WTC11 (cell line): ENCODE results near the gene ZBTB7B. TPM values are rescaled to one million over a fixed set of nuclear protein-coding genes. Genes with fewer than 3 reads are reported as not detected.

Source experiments
- AFF4 ChIP-seq: sonication (generic); formaldehyde crosslinking; IDR thresholded peaks from 2 replicates; pipeline ENCODE4 v1.8.1; 2023; ENCODE audit warnings: mild to moderate bottlenecking, missing genetic modification reagents, borderline replicate concordance
- ATF1 ChIP-seq: sonication (generic); formaldehyde crosslinking; IDR thresholded peaks from 2 replicates; pipeline ENCODE4 v1.8.1; 2023; ENCODE audit warnings: mild to moderate bottlenecking, moderate library complexity, missing genetic modification reagents
- CREB1 ChIP-seq: sonication (generic); formaldehyde crosslinking; IDR thresholded peaks from 2 replicates; pipeline ENCODE4 v1.8.0; 2023; ENCODE audit warnings: mild to moderate bottlenecking, missing genetic modification reagents
- CREM ChIP-seq: sonication (generic); formaldehyde crosslinking; IDR thresholded peaks from 2 replicates; pipeline ENCODE4 v1.8.1; 2022; ENCODE audit warnings: mild to moderate bottlenecking, missing genetic modification reagents, moderate library complexity
- ETV6 ChIP-seq: sonication (generic); formaldehyde crosslinking; IDR thresholded peaks from 2 replicates; pipeline ENCODE4 v1.8.1; 2022; ENCODE audit warnings: mild to moderate bottlenecking, missing genetic modification reagents
- FOXK1 ChIP-seq: sonication (generic); formaldehyde crosslinking; IDR thresholded peaks from 2 replicates; pipeline ENCODE4 v1.8.0; 2022; ENCODE audit warnings: mild to moderate bottlenecking, moderate library complexity, missing genetic modification reagents
- FOXP4 ChIP-seq: sonication (generic); formaldehyde crosslinking; IDR thresholded peaks from 2 replicates; pipeline ENCODE4 v1.8.0; 2022; ENCODE audit warnings: mild to moderate bottlenecking, missing genetic modification reagents
- GRHL2 ChIP-seq: fragments of 250-450 bp; sonication (Bioruptor Pico); IDR thresholded peaks from 2 replicates; pipeline ENCODE4 v1.8.0; 2022; ENCODE audit warnings: mild to moderate bottlenecking, moderate library complexity; ENCODE audit not compliant: insufficient replicate concordance, severe bottlenecking
- MXD4 ChIP-seq: fragments of 250-450 bp; sonication (Bioruptor Pico); IDR thresholded peaks from 2 replicates; pipeline ENCODE4 v1.8.0; 2021; ENCODE audit warnings: mild to moderate bottlenecking, moderate library complexity, borderline replicate concordance
- NFATC4 ChIP-seq: fragments of 250-450 bp; sonication (Bioruptor Pico); IDR thresholded peaks from 2 replicates; pipeline ENCODE4 v1.9.0; 2021; ENCODE audit warnings: mild to moderate bottlenecking
- NFE2L1 ChIP-seq: sonication (generic); formaldehyde crosslinking; IDR thresholded peaks from 2 replicates; pipeline ENCODE4 v1.8.1; 2023; ENCODE audit warnings: missing genetic modification reagents
- PRDM15 ChIP-seq: sonication (generic); formaldehyde crosslinking; IDR thresholded peaks from 2 replicates; pipeline ENCODE4 v1.8.0; 2022; ENCODE audit warnings: missing genetic modification reagents
- TEAD4 ChIP-seq: sonication (generic); formaldehyde crosslinking; IDR thresholded peaks from 2 replicates; pipeline ENCODE4 v1.8.0; 2022; ENCODE audit warnings: mild to moderate bottlenecking, missing genetic modification reagents
- ZNF396 ChIP-seq: fragments of 250-450 bp; sonication (Bioruptor Pico); IDR thresholded peaks from 2 replicates; pipeline ENCODE4 v1.8.0; 2021; ENCODE audit warnings: mild to moderate bottlenecking, moderate library complexity, borderline replicate concordance
- ZNF671 ChIP-seq: fragments of 250-450 bp; sonication (Bioruptor Pico); IDR thresholded peaks from 2 replicates; pipeline ENCODE4 v1.8.0; 2021; ENCODE audit warnings: mild to moderate bottlenecking
- total RNA-seq: library from RNA; stranded (reverse); gene quantifications from 3 replicates; pipeline ENCODE4 v1.2.3, GENCODE V29; 2021
- TF ChIP-seq, protein P1 (sequence below): fragments of 250-450 bp; sonication (Bioruptor Pico); IDR thresholded peaks from 2 replicates; pipeline ENCODE4 v1.9.0; 2021; ENCODE audit warnings: moderate library complexity, mild to moderate bottlenecking, inconsistent platforms, borderline replicate concordance
- TF ChIP-seq, protein P2 (sequence below): sonication (generic); formaldehyde crosslinking; IDR thresholded peaks from 2 replicates; pipeline ENCODE4 v1.8.1; 2023; ENCODE audit warnings: mild to moderate bottlenecking, missing genetic modification reagents, moderate library complexity
- TF ChIP-seq, protein P3 (sequence below): sonication (generic); formaldehyde crosslinking; IDR thresholded peaks from 2 replicates; pipeline ENCODE4 v1.8.0; 2023; ENCODE audit warnings: mild to moderate bottlenecking, missing genetic modification reagents
- TF ChIP-seq, protein P4 (sequence below): fragments of 250-450 bp; sonication (Bioruptor Pico); IDR thresholded peaks from 2 replicates; pipeline ENCODE4 v1.9.0; 2021; ENCODE audit warnings: mild to moderate bottlenecking
- TF ChIP-seq, protein P5 (sequence below): sonication (generic); formaldehyde crosslinking; IDR thresholded peaks from 2 replicates; pipeline ENCODE4 v1.8.1; 2022; ENCODE audit warnings: mild to moderate bottlenecking, moderate library complexity, missing genetic modification reagents

Gene ZBTB7B
- total RNA-seq, 1 experiment from 2014 or later: 29.8 TPM

DNA sequence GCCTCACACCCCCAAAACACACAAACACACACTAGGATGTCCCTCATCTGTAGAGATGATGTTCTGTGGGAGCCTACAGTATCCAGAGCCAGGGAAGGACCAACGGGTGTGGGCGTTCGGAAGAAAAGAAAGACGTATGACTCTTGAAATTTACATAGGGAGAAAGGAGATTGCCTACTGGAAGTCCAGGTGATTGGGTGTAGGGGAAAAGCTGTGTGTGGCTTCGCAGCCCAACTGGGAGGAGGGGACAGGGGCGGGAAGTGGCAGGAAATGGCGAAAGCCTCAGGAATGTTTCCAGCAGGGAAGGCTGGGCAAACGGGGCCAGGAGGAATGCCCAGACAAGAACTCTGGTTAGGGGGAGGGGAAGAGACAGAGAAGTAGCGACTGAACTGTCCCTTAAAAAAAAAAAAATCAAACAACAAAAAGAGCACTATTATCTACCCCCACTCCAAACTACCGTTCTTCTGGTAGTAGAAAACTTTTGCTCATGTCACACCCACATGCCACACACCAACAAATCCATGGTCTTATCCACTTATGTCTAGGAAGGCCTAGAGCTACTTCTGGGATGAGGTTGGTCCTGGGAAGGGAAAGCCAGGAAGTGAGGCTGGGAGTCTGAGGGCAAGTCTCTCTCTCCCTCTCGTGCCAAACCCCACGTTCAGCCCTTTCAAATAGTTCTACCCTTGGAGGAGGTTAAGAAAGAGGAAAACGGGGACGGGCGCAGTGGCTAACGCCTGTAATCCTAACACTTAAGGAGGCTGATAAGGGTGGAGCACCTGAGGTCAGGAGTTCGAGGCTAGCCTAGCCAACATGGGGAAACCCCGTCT lies 29.9 kb upstream of the ZBTB7B start (continued):
- TF ChIP-seq PRDM15 (CRISPR knock-in tag) (no peak), TEAD4 (CRISPR knock-in tag) (peak; percentile 84), GRHL2 (CRISPR knock-in tag) (no peak), ZNF396 (no peak), FOXK1 (CRISPR knock-in tag) (no peak), FOXP4 (CRISPR knock-in tag) (peak; percentile 43; the same call in 1 of the 2 replicates), ETV6 (CRISPR knock-in tag) (peak; percentile 81), CREM (CRISPR knock-in tag) (no peak), NFE2L1 (CRISPR knock-in tag) (peak; percentile 65; the same call in 1 of the 2 replicates), ZNF671 (CRISPR knock-in tag) (no peak), NFATC4 (no peak), CREB1 (CRISPR knock-in tag) (no peak), ATF1 (CRISPR knock-in tag) (no peak), MXD4 (CRISPR knock-in tag) (no peak), AFF4 (CRISPR knock-in tag) (peak; percentile 52; the same call in 1 of the 2 replicates)
- TF ChIP-seq, protein P1, sequence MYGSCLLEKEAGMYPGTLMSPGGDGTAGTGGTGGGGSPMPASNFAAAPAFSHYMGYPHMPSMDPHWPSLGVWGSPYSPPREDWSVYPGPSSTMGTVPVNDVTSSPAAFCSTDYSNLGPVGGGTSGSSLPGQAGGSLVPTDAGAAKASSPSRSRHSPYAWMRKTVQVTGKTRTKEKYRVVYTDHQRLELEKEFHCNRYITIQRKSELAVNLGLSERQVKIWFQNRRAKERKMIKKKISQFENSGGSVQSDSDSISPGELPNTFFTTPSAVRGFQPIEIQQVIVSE: no peak
- TF ChIP-seq, protein P2, sequence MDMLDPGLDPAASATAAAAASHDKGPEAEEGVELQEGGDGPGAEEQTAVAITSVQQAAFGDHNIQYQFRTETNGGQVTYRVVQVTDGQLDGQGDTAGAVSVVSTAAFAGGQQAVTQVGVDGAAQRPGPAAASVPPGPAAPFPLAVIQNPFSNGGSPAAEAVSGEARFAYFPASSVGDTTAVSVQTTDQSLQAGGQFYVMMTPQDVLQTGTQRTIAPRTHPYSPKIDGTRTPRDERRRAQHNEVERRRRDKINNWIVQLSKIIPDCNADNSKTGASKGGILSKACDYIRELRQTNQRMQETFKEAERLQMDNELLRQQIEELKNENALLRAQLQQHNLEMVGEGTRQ (CRISPR knock-in tag): no peak
- TF ChIP-seq, protein P3, sequence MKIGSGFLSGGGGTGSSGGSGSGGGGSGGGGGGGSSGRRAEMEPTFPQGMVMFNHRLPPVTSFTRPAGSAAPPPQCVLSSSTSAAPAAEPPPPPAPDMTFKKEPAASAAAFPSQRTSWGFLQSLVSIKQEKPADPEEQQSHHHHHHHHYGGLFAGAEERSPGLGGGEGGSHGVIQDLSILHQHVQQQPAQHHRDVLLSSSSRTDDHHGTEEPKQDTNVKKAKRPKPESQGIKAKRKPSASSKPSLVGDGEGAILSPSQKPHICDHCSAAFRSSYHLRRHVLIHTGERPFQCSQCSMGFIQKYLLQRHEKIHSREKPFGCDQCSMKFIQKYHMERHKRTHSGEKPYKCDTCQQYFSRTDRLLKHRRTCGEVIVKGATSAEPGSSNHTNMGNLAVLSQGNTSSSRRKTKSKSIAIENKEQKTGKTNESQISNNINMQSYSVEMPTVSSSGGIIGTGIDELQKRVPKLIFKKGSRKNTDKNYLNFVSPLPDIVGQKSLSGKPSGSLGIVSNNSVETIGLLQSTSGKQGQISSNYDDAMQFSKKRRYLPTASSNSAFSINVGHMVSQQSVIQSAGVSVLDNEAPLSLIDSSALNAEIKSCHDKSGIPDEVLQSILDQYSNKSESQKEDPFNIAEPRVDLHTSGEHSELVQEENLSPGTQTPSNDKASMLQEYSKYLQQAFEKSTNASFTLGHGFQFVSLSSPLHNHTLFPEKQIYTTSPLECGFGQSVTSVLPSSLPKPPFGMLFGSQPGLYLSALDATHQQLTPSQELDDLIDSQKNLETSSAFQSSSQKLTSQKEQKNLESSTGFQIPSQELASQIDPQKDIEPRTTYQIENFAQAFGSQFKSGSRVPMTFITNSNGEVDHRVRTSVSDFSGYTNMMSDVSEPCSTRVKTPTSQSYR (CRISPR knock-in tag): 0 out of 2 replicates have a peak, but pooled peaks have one; percentile 65
- TF ChIP-seq, protein P4, sequence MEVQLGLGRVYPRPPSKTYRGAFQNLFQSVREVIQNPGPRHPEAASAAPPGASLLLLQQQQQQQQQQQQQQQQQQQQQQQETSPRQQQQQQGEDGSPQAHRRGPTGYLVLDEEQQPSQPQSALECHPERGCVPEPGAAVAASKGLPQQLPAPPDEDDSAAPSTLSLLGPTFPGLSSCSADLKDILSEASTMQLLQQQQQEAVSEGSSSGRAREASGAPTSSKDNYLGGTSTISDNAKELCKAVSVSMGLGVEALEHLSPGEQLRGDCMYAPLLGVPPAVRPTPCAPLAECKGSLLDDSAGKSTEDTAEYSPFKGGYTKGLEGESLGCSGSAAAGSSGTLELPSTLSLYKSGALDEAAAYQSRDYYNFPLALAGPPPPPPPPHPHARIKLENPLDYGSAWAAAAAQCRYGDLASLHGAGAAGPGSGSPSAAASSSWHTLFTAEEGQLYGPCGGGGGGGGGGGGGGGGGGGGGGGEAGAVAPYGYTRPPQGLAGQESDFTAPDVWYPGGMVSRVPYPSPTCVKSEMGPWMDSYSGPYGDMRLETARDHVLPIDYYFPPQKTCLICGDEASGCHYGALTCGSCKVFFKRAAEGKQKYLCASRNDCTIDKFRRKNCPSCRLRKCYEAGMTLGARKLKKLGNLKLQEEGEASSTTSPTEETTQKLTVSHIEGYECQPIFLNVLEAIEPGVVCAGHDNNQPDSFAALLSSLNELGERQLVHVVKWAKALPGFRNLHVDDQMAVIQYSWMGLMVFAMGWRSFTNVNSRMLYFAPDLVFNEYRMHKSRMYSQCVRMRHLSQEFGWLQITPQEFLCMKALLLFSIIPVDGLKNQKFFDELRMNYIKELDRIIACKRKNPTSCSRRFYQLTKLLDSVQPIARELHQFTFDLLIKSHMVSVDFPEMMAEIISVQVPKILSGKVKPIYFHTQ (CRISPR knock-in tag): no peak; the same call in 1 of the 2 replicates
- TF ChIP-seq, protein P5, sequence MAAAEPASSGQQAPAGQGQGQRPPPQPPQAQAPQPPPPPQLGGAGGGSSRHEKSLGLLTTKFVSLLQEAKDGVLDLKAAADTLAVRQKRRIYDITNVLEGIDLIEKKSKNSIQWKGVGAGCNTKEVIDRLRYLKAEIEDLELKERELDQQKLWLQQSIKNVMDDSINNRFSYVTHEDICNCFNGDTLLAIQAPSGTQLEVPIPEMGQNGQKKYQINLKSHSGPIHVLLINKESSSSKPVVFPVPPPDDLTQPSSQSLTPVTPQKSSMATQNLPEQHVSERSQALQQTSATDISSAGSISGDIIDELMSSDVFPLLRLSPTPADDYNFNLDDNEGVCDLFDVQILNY (CRISPR knock-in tag): peak; percentile 44; the same call in 1 of the 2 replicates
